Stimulated activated CD8-positive, alpha-beta memory T cell treated with anti-CD3 and anti-CD28 coated beads, Interleukin-12 subunit alpha, Interleukin-12 subunit beta, amount 100 ng/mL, for 4 hours (primary cell): Measurements from ENCODE around the gene NBEAL1.
"Not testable (repeated sequence)": the region's sequence is repeated elsewhere in the genome, so short reads cannot be mapped to it uniquely, and the experiment has no call there.

ENCODE experiments used
- DNase-seq: peaks from one replicate; pipeline ENCODE4 v3.0.0-alpha.2; 2020; ENCODE audit warnings: low read depth

The NBEAL1 gene

GRCh38 chr2:203112342-203112741, 97.7 kb downstream of the NBEAL1 start:
- no peak for DNase-seq

DNA sequence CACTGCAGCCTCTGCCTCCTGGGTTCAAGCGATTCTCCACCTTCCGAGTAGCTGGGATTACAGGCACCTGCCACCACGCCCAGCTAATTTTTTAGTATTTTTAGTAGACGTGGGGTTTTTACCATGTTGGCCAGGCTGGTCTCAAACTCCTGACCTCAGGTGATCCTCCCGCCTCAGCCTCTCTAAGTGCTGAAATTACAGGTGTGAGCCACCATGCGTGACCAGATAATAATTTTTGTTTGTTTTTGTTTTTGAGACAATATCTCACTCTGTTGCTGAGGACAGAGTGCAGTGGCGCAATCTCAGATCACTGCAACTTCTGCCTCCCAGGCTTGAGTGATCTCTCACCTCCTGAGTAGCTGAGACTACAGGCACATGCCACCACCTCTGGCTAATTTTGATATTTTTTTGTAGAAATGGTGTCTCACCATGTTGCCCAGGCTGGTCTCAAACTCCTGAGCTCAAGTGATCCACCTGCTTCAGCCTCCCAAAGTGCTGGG, 100.6 kb downstream of the NBEAL1 start:
- not testable (repeated sequence) for DNase-seq

DNA sequence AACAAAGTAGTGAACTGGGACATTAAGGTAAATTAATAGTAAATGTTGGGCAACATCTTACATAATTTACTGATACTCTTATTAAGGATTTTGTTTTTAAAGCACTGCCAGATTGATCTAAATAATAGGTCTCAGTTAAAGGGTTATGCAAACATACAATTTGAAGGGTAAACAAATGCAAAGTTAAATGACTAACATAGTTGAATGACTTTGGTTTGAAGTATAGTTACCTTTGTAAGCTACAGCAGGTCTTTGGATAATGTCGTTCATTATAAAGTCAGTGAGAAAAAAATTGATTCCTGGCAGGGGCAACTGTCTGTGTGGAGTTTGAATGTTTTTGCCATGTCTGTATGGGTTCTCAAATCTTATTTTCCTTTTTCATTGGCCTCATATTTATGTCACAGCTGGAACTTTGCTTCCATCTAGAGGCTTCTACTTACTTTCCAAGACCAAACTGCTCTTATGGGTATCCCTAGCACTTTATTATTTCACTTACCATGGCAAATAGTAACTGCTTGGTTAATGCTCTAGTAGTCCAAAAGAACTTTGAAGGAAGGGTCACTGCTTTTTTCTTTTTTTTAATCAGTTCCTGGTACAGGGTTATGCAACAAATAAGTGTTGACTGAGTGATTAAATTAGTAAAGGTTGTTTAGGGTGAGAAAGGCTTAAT, 107.8 kb downstream of the NBEAL1 start:
- no peak for DNase-seq

GRCh38 chr2:203126996-203127395, 112.3 kb downstream of the NBEAL1 start:
- no peak for DNase-seq

DNA sequence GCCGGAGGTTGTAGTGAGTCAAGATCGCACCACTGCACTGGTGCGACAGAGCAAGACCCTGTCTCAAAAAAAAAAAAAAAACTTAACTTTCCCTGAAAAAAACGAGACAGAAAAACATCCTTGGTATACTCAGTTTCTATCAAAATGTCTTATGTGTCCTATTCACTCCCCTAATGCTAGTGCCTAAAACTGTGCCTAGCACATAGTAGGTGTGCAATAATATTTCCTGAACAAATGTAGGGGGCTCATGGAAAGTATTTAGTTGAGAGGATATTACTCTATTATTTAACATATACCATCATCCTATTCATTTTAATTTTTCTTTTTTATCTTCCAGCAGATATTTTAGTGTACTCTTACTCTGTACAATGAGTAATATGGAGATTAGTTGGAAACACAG, 120.4 kb downstream of the NBEAL1 start:
- DNase-seq, result no peak

GRCh38 chr2:203143391-203143790, 128.7 kb downstream of the NBEAL1 start:
- no peak for DNase-seq

DNA sequence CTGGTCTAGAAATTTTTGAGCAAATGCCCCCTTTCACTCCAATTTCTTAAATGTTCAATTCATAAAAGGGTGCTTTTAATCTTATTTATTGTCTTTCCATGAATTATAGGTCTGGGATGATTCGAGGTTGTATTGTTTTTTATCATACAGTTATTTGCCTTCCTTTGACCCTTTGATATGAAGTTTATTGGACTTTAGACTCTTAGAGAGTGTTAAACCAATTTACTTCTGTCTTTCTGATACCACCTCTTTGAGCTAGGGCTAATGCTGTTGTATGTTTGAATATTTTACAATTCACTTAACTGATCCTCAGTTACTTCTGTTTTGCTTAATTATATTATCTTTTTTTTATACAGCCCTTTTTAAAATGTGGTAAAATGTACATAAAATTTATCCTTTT, 134.5 kb downstream of the NBEAL1 start:
- DNase-seq, result no peak

GRCh38 chr2:203155406-203155805, 140.7 kb downstream of the NBEAL1 start:
- DNase-seq, result no peak

GRCh38 chr2:203162722-203163121, 148.0 kb downstream of the NBEAL1 start:
- DNase-seq, result not testable (repeated sequence)

- DNase-seq, result no peak
Observed at GRCh38 chr2:203164311-203164935, 149.7 kb downstream of the NBEAL1 start.

GRCh38 chr2:203167751-203168150, 153.1 kb downstream of the NBEAL1 start:
- DNase-seq, result no peak

GRCh38 chr2:203170502-203170901, 155.8 kb downstream of the NBEAL1 start:
- no peak for DNase-seq

GRCh38 chr2:203175371-203175770, 160.7 kb downstream of the NBEAL1 start:
- no peak for DNase-seq

DNA sequence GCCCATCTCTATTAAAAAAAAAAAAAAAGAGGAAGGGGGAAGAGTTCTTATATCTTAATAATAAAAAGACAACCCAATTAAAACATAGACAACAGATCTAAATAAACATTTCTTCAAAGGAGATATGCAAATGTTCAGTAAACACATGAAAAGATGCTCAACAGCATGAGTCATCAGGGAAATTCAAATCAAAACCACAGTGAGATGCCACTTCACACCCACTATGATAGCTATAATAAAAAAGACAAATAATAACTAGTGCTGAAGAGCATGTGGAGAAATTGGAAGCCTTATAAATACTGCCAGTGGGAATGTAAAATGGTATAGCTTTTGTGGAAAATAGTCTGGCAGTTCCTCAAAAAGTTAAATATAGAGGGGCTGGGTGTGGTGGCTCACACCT, 162.7 kb downstream of the NBEAL1 start:
- no peak for DNase-seq

- no peak for DNase-seq
Observed at GRCh38 chr2:203185864-203186263, 171.2 kb downstream of the NBEAL1 start.

- not testable (repeated sequence) for DNase-seq
Observed at GRCh38 chr2:203190547-203190946, 175.9 kb downstream of the NBEAL1 start.

DNA sequence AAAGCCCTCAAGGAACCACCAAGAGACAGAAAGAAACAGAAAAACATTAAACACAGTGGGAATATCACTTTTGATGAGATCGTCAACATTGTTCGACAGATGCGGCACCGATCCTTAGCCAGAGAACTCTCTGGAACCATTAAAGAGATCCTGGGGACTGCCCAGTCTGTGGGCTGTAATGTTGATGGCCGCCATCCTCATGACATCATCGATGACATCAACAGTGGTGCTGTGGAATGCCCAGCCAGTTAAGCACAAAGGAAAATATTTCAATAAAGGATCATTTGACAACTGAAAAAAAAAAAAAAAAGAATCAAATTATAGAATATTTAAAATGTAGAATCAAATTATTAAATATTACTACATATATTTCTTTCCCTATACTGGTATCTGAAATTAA, 176.4 kb downstream of the NBEAL1 start:
- DNase-seq, result not testable (repeated sequence)

DNA sequence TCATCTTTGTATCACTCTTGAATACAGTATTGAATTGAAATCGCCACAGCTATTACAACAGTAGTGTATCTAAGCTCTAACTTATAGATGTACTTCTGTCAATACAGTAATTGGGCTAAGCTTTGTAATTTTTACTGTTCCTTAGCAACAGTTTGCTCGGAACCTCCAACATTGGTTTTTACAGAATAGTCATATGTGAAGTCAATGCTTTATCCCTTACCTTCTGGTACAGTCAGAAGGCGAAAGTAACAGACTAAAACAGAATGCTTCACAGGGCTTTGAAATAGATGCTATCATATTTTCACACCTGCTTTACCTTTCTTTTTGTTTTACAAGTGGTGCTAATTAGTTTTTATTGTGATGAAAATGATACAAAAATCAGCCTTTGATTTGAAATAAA, 177.3 kb downstream of the NBEAL1 start:
- no peak for DNase-seq

GRCh38 chr2:203195331-203196036, 180.8 kb downstream of the NBEAL1 start:
- DNase-seq, result no peak

- DNase-seq, result no peak
Observed at GRCh38 chr2:203200866-203201265, 186.2 kb downstream of the NBEAL1 start.

DNA sequence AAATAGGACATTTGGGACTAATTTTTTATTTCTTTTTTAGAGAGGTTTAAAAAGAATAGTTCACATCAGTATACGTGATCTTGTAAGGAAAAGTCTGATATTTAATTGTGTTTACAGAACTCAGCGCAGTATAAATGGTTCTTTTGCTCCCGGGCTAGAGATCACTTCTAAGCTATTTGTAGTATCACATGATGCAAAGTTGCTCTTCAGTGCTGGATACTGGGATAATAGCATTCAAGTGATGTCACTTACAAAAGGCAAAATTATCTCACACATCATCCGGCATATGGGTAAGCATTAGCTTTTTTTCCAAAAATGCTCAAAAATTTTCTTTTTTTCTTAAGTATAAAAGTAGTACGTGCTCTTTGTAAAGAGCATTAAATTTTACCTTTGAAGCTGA, 186.8 kb downstream of the NBEAL1 start:
- DNase-seq, result no peak

- DNase-seq, result no peak
Observed at GRCh38 chr2:203209538-203209937, 194.9 kb downstream of the NBEAL1 start.

- DNase-seq, result no peak
Observed at GRCh38 chr2:203225423-203226039, 210.9 kb downstream of the NBEAL1 start.
